ENCODE data around the gene TRIO. TPM values are rescaled to one million over a fixed set of nuclear protein-coding genes. Genes with fewer than 3 reads are reported as not detected.

The TRIO gene
- total RNA-seq, 1 experiment from 2014 or later, result 68.4 TPM

DNA sequence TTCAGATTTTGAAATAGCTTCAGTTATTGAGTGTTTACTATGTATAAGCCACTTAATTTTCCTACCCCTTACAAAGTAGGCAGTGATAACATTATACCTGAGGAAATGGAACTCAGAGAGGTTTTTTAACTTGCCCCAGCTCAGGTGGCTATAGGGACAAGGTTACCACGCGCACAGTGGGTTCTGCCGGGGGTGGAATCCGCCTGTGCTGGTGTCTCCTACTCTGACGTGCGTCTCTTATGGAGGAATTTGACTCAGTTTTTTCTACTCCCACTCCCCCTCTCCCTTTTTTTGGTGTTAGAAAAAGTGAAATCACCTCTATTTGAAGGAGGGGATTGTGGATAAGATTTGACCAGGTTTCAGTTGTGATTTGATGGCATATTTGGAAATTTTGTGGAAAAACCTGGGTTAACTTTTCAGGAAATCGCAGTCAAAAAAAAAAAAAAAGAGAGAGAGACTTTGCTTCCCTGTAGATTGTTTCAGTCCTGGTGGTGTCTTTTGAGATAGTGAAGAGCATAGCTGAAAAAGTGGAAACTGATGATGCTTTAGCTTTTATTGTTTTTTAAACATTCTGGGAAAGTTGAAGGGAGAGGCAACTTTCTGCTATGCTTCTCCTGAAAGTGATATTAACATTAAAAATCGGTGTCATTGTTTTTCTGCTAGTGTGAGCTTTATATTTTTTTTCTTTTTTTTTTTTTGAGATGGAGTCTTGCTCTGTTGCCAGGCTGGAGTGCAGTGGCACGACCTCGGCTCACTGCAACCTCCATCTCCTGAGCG lies 15.9 kb downstream of the TRIO start:
- RAD21 ChIA-PET (ENCODE audit: low non-redundant PET in 1 of 2, low total read pairs in 2 of 2, uncharacterized antibody in 2 of 2, unreplicated experiment in 2 of 2), result no interaction called here
- Histone ChIP-seq H3K4me1 (ENCODE audit: control insufficient read depth in 1 of 2, insufficient read depth in 2 of 2, low read length in 2 of 2) (peaks cover 46 to 68% of the 10 kb centered on the region in 2 experiments), H3K79me2 (ENCODE audit: insufficient read depth, low read length) (peaks cover 100% of the 10 kb centered on the region), H3K27me3 (ENCODE audit: insufficient read depth, low read length) (no peaks in the 10 kb centered on the region), H2AFZ (ENCODE audit: low read depth, low read length, poor library complexity, severe bottlenecking) (no peak overlapping the region), H4K20me1 (ENCODE audit: insufficient read depth) (peaks cover 25% of the 10 kb centered on the region; the same call in 1 of the 2 replicates), H3K9me2 (ENCODE audit: insufficient read depth) (no peaks in the 10 kb centered on the region), H3K9ac (ENCODE audit: low read length) (no peak overlapping the region), H3K27ac (ENCODE audit: low read depth, low read length) (no peak overlapping the region), H3K4me3 (replicated peaks in 1 of 2; ENCODE audit: low read depth in 1 of 2, low read length in 2 of 2) (no peak overlapping the region), H3K36me3 (ENCODE audit: control insufficient read depth in 1 of 2, insufficient read depth in 2 of 2, low read length in 2 of 2) (0 out of 4 replicates have a peak, but pooled peaks cover 0 to 9% of the 10 kb centered on the region in 2 experiments), H3K4me2 (ENCODE audit: low read length) (no peak overlapping the region), H3K9me3 (ENCODE audit: control insufficient read depth in 1 of 2, insufficient read depth in 1 of 2, low read depth in 1 of 2, low read length in 2 of 2) (peaks cover 5 to 10% of the 10 kb centered on the region in 2 experiments; a peak in 1 of 4 replicates)
- CTCF ChIA-PET, result no interaction called here
- DNase-seq (ENCODE audit: low read depth, low spot score) (no peak), ATAC-seq (no peak)
- TF ChIP-seq POLR2A (IDR thresholded peaks at IDR 0.05; ENCODE audit: borderline replicate concordance, extremely low read depth, insufficient read depth, insufficient read length) (no peak), SRF (IDR thresholded peaks at IDR 0.05; ENCODE audit: low read depth) (no peak), JUND (IDR thresholded peaks at IDR 0.05) (no peak), ZFX (IDR thresholded peaks at IDR 0.05) (no peak), EZH2 (IDR thresholded peaks at IDR 0.05) (no peak), SIN3A (IDR thresholded peaks at IDR 0.05; ENCODE audit: low read depth) (no peak)
- POLR2A ChIA-PET, result interaction anchor here (1.0 kb wide), 1 partner anchor 8 kb away, joined by 4 read pairs; no protein-coding TSS in a partner anchor
- no TSS peak for BruUV-seq (replicated peaks)
- intact Hi-C loops (cut with micrococcal nuclease), result no loop called here

DNA sequence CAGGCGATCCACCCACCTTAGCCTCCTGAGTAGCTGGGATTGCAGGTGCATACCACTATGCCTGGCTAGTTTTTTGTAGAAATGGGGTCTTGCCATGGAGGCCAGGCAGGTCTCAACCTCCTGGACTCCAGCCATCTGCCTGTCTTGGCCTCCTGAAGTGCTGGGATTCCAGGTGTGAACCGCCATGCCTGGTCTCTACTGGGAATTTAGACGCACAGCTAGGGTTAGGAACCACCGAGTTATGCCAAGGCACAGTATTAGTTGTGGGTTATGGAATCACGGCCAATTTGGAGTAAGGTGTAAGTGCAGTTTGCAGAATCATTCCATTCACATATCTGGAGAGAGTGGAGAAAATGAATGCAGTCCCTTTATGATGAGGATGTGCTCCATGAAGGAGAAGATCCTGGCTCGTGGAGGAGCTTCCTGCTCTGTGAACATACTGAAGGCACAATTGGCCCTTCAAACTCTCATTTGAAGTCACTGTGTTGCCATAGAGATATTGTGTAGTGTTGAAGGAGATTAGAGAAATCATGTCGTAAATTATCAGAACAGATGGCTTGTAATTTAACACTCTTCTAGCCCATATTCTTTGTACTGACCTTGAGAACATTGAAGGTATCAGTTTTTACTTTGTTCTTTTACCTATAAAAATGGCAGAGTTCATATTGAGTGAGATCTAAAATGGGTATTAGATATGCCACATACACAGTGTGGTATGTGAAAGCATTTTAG lies 18.8 kb downstream of the TRIO start:
- TF ChIP-seq CEBPB (IDR thresholded peaks at IDR 0.05; ENCODE audit: low read depth) (no peak), TCF7L2 (IDR thresholded peaks at IDR 0.05; ENCODE audit: borderline replicate concordance, extremely low read depth, insufficient read depth, insufficient read length) (peak; percentile 34)
- no peaks in the 10 kb centered on the region for H3K9me2 ChIP-seq (ENCODE audit: insufficient read depth)
- peaks cover 5% of the 10 kb centered on the region; the same call in 1 of the 2 replicates for H4K20me1 ChIP-seq (ENCODE audit: insufficient read depth)
- H3K36me3 ChIP-seq (ENCODE audit: control insufficient read depth in 1 of 2, insufficient read depth in 2 of 2, low read length in 2 of 2), result peaks cover 0 to 14% of the 10 kb centered on the region in 2 experiments; a peak in 1 of 4 replicates
- ATAC-seq, result no peak
- no peak overlapping the region for H3K4me2 ChIP-seq (ENCODE audit: low read length)
- ChIA-PET POLR2A (no interaction called here), CTCF (no interaction called here), RAD21 (ENCODE audit: low non-redundant PET in 1 of 2, low total read pairs in 2 of 2, uncharacterized antibody in 2 of 2, unreplicated experiment in 2 of 2) (no interaction called here)
- H3K4me3 ChIP-seq (replicated peaks in 1 of 2; ENCODE audit: low read depth in 1 of 2, low read length in 2 of 2), result no peak overlapping the region
- H3K9ac ChIP-seq (ENCODE audit: low read length), result no peak overlapping the region
- intact Hi-C loops (cut with micrococcal nuclease), result no loop called here
- H3K4me1 ChIP-seq (ENCODE audit: control insufficient read depth in 1 of 2, insufficient read depth in 2 of 2, low read length in 2 of 2), result peaks cover 46 to 68% of the 10 kb centered on the region in 2 experiments
- no peak overlapping the region for H2AFZ ChIP-seq (ENCODE audit: low read depth, low read length, poor library complexity, severe bottlenecking)
- H3K27ac ChIP-seq (ENCODE audit: low read depth, low read length), result no peak overlapping the region
- no peak for DNase-seq (ENCODE audit: low read depth, low spot score)
- no peaks in the 10 kb centered on the region for H3K27me3 ChIP-seq (ENCODE audit: insufficient read depth, low read length)
- H3K9me3 ChIP-seq (ENCODE audit: control insufficient read depth in 1 of 2, insufficient read depth in 1 of 2, low read depth in 1 of 2, low read length in 2 of 2), result peaks cover 5 to 10% of the 10 kb centered on the region in 2 experiments; a peak in 1 of 4 replicates
- peaks cover 99% of the 10 kb centered on the region for H3K79me2 ChIP-seq (ENCODE audit: insufficient read depth, low read length)
- no TSS peak for BruUV-seq (replicated peaks)

Measured in HCT116 (cell line).